ENCODE measurements around the gene SH3BP5L. TPM values are rescaled to one million over a fixed set of nuclear protein-coding genes. Genes with fewer than 3 reads are reported as not detected.

Gene SH3BP5L
- total RNA-seq, 2 donors from 2014 or later = 13.7 to 14.8 TPM

DNA sequence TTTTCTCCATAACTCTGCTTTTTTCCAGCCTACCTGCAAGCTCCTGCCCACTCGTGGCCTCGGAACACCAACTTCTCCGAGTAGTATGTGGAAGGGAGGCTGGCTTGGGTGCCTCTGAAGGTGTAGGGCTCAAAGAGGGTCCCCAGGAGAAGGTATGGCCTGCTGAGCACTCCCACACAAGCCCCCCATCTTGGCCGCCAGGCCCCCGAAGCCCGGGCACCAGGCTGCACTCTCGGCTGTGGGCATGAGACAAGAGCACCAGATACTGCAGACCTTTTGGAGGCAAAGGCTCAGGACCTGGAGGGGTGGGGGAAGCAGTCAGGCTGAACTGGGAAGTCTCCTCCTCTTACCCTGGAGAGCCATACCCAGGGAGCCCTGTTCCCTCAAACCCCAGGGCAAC, 31.5 kb upstream of the SH3BP5L start:
- DNase-seq = no peak
- TF ChIP-seq POLR2A (IDR thresholded peaks at IDR 0.05) = no peak
- TF ChIP-seq, protein P1, sequence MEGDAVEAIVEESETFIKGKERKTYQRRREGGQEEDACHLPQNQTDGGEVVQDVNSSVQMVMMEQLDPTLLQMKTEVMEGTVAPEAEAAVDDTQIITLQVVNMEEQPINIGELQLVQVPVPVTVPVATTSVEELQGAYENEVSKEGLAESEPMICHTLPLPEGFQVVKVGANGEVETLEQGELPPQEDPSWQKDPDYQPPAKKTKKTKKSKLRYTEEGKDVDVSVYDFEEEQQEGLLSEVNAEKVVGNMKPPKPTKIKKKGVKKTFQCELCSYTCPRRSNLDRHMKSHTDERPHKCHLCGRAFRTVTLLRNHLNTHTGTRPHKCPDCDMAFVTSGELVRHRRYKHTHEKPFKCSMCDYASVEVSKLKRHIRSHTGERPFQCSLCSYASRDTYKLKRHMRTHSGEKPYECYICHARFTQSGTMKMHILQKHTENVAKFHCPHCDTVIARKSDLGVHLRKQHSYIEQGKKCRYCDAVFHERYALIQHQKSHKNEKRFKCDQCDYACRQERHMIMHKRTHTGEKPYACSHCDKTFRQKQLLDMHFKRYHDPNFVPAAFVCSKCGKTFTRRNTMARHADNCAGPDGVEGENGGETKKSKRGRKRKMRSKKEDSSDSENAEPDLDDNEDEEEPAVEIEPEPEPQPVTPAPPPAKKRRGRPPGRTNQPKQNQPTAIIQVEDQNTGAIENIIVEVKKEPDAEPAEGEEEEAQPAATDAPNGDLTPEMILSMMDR (IDR thresholded peaks at IDR 0.05) = no peak
- intact Hi-C loops (cut with DNase I) = no loop called here
- WGBS, 2 donors = 83 to 98% methylated on average over 3 to 7 of the region's 7 CpGs
- H3K27me3 ChIP-seq = no peaks in the 10 kb centered on the region
- H3K4me3 ChIP-seq = no peak overlapping the region
- no peak for ATAC-seq
- H3K4me1 ChIP-seq = peaks cover 23% of the 10 kb centered on the region
- H3K9me3 ChIP-seq = no peaks in the 10 kb centered on the region
- H3K27ac ChIP-seq = peak overlapping the region in 1 of 4 donors; percentile 87
- H3K36me3 ChIP-seq (replicated peaks in 1 of 2; ENCODE audit: insufficient read depth in 1 of 2, low read depth in 2 of 2) = peaks cover 0 to 3% of the 10 kb centered on the region in 2 donors

DNA sequence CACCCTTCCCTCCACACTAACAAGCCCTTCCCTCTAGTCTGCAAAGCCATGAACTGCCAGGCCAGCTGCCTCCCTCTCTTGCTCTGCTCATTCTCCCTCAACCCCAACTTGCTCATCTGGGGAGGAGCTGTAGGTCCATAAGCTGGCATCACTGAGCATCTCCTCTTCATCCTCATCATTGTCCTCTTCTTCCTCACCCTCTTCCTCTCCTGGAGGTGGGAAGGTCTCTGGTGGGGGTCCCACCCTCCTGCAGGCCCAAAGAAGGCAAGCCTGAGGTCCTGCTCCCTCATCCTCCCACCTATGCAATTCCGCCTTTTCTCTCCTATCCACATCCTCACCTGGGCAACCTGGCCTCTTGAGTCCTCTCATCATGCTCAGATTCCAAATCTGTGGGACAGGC, 30.5 kb upstream of the SH3BP5L start:
- WGBS, 2 donors = 100% methylated on average over 1 of the region's 1 CpG
- no peaks in the 10 kb centered on the region for H3K9me3 ChIP-seq
- H3K4me3 ChIP-seq = no peak overlapping the region
- TF ChIP-seq POLR2A (IDR thresholded peaks at IDR 0.05) = no peak
- TF ChIP-seq, protein P1 (IDR thresholded peaks at IDR 0.05) = no peak
- H3K4me1 ChIP-seq = peaks cover 23% of the 10 kb centered on the region
- intact Hi-C loops (cut with DNase I) = no loop called here
- no peak for ATAC-seq
- no peaks in the 10 kb centered on the region for H3K27me3 ChIP-seq
- H3K36me3 ChIP-seq (replicated peaks in 1 of 2; ENCODE audit: insufficient read depth in 1 of 2, low read depth in 2 of 2) = peaks cover 0 to 3% of the 10 kb centered on the region in 2 donors
- DNase-seq = no peak
- no peak overlapping the region for H3K27ac ChIP-seq

DNA sequence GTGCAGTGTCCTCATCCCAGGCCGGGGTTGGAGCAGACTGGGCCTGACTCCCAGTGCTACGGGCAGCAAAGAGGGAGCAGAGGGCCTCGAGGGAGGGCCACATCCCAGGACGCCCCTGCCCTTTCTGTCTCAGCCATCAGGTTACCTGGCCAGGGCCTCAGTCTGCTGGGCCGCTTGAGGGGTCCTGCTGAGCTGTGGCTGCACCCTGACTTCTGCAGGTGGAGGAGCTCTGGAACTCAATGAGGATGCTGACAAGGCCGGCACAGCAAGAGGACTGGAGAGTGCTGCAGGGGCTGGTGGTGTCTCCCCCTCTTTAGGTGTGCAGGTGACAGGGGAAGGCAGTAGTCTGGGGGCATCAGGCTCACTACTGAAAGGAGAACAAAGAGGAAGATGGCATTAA, 29.9 kb upstream of the SH3BP5L start:
- no peak for ATAC-seq
- no peak overlapping the region for H3K4me3 ChIP-seq
- H3K27ac ChIP-seq = no peak overlapping the region
- H3K4me1 ChIP-seq = peaks cover 23% of the 10 kb centered on the region
- no peaks in the 10 kb centered on the region for H3K9me3 ChIP-seq
- peaks cover 0 to 3% of the 10 kb centered on the region in 2 donors for H3K36me3 ChIP-seq (replicated peaks in 1 of 2; ENCODE audit: insufficient read depth in 1 of 2, low read depth in 2 of 2)
- intact Hi-C loops (cut with DNase I) = no loop called here
- DNase-seq = no peak
- no peaks in the 10 kb centered on the region for H3K27me3 ChIP-seq
- TF ChIP-seq POLR2A (IDR thresholded peaks at IDR 0.05) = no peak
- TF ChIP-seq, protein P1 (IDR thresholded peaks at IDR 0.05) = no peak
- WGBS, 2 donors = 60 to 87% methylated on average over 1 to 6 of the region's 6 CpGs

DNA sequence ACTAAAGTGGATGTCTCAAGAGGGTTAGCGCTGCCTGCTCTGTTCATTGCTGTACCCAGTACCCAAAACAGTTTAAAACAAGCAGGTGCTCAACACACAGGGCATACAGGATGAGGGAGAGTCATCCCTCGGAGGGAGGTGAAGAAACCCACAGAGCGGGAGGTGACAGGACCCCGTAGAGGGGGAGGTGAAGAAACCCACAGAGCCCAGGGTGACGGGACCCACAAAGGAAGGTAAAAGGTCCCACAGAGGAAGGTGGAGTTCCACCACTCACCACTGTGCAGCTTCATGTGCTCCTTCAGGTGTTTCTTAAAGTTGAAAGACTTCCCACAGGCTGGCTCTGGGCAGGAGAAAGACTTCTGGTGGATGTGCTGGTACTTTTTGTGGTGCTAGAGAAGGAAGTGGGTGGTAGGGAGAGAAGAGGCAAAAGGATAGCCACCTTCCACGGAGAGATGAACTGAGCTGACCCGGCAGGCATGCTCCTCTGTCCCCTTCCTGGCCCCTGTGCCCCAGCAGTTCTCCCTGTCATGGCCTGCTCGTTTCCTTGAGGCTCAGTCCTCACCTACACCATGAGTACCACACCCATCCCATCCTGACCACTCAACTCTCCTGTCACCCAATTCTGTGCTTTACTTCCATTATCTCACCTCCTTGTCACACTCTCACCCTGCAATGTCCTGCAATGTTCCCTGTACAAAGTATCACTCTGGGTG, 28.1 kb upstream of the SH3BP5L start:
- Histone ChIP-seq H3K36me3 (replicated peaks in 1 of 2; ENCODE audit: insufficient read depth in 1 of 2, low read depth in 2 of 2) (peaks cover 0 to 5% of the 10 kb centered on the region in 2 donors), H3K4me1 (peaks cover 17% of the 10 kb centered on the region), H3K27me3 (no peaks in the 10 kb centered on the region), H3K4me3 (no peak overlapping the region), H3K9me3 (no peaks in the 10 kb centered on the region), H3K27ac (no peak overlapping the region)
- TF ChIP-seq, protein P1 (IDR thresholded peaks at IDR 0.05) = no peak
- no peak for TF ChIP-seq POLR2A (IDR thresholded peaks at IDR 0.05)
- DNase-seq = no peak
- WGBS, 2 donors = 85 to 93% methylated on average over 8 of the region's 8 CpGs
- intact Hi-C loops (cut with DNase I) = no loop called here
- no peak for ATAC-seq
